ENCODE data around the gene BATF3.
"Not testable (repeated sequence)": the region's sequence is repeated elsewhere in the genome, so short reads cannot be mapped to it uniquely, and the experiment has no call there.

BATF3 gene, protein sequence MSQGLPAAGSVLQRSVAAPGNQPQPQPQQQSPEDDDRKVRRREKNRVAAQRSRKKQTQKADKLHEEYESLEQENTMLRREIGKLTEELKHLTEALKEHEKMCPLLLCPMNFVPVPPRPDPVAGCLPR

GRCh38 chr1:212699625-212700222 lies at the start of gene BATF3:
Gene BATF3 (minus strand): TSS chr1:212699840. CDS start chr1:212699762, 78 bp downstream.
- DNase-seq (ENCODE audit: low read depth in 2 of 2), result peak; percentile 46 to 47

DNA sequence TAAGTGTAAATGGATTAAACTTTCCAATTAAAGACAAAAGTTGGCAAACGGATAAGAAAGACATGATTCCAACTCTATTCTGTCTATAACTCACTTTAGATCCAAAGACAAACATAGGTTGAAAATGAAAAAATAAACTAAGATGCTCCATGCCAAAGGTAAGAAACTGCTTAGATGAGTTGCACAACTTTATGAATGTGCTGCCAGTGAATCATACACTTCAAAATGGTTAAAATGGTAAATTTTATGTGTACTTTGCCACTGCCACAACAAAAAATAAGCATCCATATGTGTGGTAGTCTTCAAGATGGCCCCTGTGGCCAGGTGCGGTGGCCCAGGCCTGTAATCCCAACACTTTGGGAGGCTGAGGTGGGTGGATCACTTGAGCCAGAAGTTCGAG lies 46.9 kb upstream of the BATF3 start:
- DNase-seq (ENCODE audit: low read depth in 2 of 2), result no peak

DNA sequence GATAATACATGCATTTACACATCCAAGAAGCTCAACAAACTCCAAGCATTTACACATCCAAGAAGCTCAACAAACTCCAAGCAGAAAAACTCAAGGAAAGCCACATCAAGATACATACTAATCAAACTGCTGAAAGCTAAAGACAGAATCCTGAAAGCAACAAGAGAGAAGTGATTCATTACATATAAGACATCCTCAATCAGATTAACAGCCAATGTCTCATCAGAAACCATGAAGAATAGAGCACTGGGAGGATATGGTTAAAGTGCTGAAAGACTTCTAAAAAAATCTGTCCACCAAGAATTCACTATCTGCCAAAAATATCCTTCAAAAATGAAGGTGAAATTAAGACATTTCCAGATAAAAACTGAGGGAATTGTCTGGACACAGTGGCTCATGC lies 45.7 kb upstream of the BATF3 start:
- no peak for DNase-seq (ENCODE audit: low read depth in 2 of 2)

GRCh38 chr1:212743901-212744475 lies 44.3 kb upstream of the BATF3 start:
- no peak for DNase-seq (ENCODE audit: low read depth in 2 of 2)

GRCh38 chr1:212738330-212738729 lies 38.7 kb upstream of the BATF3 start:
- no peak for DNase-seq (ENCODE audit: low read depth in 2 of 2)

DNA sequence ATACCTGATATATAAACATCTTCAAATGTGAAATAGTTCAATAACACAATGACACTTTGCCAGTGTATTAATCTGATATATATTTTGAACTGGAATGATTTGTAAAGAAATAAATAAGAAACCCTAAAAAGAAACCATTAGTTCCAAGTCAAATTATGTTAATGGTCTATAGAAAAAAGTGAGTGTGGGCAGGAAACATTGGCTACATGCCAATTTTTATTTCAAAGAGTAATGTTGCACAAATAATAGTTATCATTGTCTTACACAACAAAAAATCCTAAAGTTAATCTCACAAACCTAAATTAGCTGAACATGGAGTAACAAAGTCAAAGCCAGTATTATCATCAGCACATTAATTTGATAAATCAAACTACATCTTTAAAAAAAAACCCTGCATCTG lies 37.9 kb upstream of the BATF3 start:
- DNase-seq (ENCODE audit: low read depth in 2 of 2), result no peak

- DNase-seq (ENCODE audit: low read depth in 2 of 2), result no peak
Measured at GRCh38 chr1:212733109-212733508, 33.5 kb upstream of the BATF3 start.

DNA sequence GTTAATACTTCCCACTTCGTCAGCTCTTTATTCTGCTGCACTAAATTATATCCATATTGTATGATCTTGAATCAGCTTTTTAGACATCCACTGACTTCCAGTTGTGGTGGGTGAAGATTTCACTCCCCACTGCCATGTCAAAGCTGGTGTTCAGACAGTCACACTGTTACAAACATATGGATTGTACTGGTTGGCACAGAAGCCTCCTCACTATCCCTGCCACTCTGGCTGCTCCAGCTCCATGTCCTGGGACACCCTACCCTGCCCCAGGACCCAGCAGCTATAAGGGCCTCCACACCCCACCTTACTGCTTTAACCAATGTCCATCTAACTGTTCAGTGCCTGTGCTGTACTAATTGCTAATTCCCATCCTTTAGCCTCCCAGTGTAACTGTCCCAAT lies 32.0 kb upstream of the BATF3 start:
- no peak for DNase-seq (ENCODE audit: low read depth in 2 of 2)

GRCh38 chr1:212728606-212729005 lies 29.0 kb upstream of the BATF3 start:
- no peak for DNase-seq (ENCODE audit: low read depth in 2 of 2)

DNA sequence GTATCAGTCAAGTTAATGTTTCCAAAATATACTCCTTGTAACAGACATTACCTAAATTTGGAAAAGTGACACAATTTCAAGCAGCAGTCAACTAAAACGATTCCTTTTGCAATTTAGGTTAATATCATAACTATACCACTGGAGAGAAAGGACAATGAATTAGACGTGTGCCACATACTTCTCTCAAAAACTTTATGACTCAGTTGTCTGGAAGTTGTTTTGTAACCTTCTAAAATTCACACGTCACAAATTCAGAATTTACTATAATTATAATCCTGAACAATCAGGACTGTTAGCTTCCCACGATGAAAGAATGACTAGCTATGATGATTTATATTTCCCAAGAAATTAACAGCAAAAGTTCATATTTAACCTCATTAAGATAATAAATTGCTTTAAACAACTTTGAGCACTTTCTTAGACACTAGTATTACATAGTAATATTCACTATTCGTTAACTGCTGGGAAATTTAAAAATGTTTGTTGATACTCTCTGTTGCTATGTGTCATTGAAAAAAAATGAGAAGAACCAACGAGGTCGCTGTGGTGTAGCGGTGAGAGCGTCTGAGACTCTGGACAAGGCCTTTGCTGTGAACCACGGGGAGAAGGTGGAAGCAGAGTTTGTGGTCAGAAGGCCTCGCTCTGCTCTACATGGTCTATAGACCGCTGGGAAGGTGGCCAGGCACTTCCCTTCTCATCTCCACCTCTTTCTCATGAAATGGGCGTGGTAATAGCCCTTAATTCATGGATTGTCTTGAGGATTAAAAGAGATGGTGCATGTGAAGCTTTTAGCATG lies 27.9 kb upstream of the BATF3 start:
- no peak for DNase-seq (ENCODE audit: low read depth in 2 of 2)

DNA sequence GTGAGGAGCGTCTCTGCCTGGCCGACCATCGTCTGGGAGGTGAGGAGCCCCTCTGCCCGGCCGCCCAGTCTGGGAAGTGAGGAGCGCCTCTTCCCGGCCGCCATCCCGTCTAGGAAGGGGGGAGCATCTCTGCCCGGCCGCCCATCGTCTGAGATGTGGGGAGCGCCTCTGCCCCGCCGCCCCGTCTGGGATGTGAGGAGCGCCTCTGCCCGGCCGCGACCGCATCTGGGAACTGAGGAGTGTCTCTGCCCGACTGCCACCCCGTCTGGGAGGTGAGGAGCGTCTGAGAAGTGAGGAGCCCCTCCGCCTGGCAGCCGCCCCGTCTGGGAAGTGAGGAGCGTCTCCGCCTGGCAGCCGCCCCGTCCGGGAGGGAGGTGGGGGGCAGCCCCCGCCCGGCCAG lies 25.0 kb upstream of the BATF3 start:
- DNase-seq (ENCODE audit: low read depth in 2 of 2), result not testable (repeated sequence)

DNA sequence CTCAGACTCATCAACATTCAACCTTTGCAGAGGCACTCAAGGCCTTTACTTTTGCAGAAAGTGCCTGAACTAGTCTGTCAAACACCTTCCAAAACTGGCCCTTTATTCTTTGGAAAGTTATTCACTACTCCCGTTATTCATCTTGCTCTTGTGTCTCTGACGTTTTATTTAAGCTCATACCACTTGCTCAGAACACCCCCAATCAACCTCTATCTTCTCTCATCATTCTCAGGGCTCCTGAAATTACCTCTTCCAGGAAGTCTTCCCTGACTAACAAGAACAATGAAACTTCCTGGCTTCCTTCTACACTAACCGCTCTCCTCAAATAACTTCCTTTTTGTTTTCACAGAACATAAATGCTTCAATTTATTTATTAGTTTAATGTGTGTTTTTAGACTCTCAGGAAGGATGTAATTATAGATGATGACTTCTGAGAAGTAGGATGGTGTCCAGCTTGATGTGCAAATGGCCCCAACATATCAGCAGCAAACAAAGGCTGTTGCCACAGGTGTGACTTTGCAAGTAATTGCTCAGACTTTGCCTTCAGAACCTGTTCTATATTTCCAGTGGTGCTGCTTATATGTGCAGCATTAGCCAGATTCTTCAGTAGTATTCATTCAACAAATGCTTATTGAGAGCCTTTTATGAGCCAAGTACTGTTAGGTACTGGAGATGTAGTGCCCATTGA lies 22.8 kb upstream of the BATF3 start:
- no peak for DNase-seq (ENCODE audit: low read depth in 2 of 2)

DNA sequence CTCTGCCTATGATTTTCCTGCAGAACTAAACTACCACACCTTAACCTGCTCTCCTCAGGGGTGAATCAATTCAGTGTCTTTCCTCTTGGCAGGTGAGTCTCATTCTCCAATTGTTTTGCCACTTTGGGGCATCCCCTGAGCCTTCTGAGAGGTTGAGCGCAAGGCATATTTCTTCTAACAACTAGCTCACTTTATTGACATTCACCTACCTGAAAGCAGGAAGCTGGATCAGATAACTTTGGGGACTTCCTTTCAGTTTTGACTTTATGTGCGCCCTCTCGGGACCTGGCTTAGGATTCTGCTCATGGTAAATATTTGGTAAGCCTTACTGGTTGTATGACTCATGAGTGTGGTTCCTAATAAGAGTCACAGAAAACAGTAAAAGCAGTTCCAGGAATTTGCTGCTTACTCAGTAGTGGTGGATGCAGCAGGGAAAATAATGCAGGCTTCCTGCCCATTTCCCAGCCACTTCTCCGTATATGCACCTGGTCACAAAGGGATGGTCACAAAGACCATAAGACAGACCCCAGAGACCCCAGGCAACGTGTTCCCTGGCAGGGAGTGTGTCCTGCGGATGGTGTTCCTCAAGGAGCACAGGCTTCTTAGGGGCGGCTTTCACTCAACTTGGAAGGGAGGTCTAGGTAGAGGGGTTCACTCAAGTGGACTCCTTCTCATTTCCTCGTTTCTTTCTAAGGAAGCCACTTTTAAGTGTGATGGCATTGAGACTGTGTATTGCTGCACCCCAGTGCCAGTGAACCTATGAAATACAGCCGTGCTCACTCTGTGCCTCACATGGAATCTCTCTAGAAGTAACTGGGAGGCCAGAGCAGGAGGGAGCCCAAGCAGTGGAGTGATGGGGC lies 22.0 kb upstream of the BATF3 start:
- no peak for DNase-seq (ENCODE audit: low read depth in 2 of 2)

DNA sequence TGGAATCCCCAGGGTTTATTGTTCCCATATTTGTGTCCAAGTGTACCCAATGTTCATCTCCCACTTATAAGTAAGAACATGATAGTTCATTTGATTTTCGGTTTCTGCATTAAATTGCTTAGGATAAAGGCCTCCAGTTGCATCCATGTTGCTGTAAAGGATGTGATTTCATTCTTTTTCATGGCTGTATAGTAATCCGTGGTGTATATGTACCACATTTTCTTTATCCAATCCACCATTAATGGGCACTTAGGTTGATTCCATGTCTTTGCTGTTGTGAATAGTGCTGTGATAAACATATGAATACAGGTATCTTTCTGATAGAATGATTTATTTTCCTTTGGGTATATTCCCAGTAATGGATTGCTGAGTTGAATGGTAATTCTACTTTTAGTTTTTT lies 20.0 kb upstream of the BATF3 start:
- no peak for DNase-seq (ENCODE audit: low read depth in 2 of 2)

DNA sequence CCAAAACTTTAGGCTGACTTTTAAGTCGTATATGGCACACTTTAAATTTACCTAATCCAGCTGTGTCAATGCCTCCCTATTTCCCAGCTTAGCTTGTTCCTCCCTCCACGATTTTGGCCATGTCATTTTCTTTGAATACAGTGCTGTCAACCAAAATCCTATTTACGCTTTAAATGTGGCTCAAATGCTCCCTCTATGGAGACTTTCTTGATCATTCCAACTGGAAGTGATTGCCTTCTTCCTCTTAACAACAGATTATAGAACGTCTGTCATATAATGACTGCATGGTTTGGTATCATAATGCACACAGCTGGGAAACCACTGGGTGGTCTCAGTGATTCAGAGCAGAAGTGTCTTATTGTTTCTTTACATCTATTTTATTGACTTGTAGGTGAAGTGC lies 18.9 kb upstream of the BATF3 start:
- no peak for DNase-seq (ENCODE audit: low read depth in 2 of 2)

DNA sequence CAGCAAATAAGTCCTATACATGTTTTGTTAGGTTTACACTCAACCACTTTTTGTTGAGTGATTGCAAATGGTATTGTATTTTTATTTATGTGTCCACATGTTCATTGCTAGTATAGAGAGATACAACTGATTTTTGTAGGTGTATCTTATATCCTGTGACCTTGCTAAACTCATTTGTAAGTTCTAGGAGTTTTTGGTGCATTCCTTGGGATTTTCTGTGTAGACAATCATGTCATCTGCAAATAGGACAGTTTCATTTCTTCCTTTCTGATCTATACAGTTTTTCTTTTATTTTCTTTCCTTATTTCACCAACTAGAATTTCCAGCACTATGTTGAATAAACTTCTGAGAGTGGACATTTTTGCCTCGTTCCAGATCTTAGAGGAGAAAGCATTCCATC lies 16.5 kb upstream of the BATF3 start:
- DNase-seq (ENCODE audit: low read depth in 2 of 2), result no peak

DNA sequence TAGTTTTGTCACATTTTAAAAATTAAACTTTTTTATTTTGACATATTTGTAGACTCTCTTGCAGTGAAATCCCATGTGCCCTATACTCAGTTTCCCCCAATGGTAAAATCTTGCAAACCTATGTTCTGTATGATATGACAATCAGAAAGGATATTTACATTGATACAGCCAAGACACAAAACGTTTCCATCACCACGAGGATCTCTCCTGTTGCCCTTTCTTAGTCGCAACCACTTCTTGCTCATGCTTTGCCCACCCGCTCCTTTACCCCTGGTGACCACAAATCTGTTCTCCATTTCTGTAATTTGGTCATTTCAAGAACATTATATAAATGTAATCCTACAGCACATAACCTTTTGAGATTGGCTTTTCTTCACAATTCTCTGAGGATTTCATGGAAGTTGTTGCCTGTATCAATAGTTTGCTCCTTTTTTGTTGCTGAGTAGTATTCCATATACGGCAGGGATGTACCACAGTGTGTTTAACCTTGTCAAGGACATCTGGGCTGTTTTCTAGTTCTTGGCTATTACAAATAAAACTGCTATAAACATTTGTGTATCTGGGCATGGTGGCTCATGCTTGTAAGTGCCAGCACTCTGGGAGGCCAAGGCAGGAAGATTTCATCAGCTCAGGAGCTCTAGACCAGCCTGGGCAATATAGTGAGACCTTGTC lies 14.0 kb upstream of the BATF3 start:
- no peak for DNase-seq (ENCODE audit: low read depth in 2 of 2)

DNA sequence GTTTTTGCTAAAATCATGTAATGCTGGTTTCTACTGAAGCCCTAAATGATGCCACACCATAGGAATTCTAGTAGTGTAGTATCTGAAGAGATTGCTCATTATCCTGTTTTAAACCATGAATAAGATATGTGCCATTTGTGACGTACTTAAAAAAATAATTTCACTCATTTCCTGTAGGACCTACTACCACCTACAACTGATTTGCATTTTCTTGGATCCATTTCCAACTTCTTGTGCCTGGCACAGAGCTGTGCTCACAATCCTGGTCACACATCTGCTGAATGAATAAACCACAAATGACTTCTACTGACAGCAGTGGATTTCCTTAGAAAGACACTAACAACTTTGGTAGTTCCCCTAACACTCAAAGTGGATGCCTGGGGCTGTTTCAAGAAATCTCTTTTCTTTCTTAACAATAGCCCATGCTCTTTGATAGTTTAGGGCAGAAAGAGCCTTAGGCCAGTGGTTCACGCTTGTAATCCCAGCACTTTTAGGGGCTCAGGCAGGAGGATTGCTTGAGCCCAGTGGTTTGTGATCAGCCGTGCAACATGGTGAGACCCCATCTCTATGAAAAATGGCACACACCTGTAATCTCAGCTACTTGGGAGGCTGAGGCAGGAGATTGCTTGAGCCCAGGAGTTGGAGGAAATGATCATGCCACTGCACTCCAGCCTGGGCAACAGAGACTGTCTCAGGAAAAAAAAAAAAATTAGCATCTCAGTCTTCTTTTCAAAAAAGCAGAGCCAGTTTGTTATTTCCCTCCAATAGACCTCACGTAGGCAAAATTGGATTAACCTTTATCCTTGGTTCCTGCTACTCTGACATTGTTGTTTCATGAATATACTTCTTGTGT lies 13.0 kb upstream of the BATF3 start:
- DNase-seq (ENCODE audit: low read depth in 2 of 2), result no peak

DNA sequence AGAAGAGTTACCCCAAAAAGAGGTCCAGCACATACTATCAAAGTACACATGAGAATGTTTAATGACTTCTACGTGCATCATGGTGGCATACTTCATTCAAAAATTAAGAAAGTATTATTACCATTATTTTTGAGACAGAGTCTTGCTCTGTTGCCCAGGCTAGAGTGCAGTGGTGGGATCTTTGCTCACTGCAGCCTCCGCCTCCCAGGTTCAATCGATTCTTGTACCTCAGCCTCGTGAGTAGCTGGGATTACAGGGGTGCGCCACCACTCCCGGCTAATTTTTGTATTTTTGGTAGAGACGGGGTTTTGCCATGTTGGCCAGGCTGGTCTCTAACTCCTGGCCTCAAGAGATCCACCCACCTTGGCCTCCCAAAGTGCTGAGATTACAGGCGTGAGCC lies 12.3 kb upstream of the BATF3 start:
- not testable (repeated sequence) for DNase-seq (ENCODE audit: low read depth in 2 of 2)

- DNase-seq (ENCODE audit: low read depth in 2 of 2), result no peak
Measured at GRCh38 chr1:212710566-212710965, 10.9 kb upstream of the BATF3 start.

All from stimulated activated CD4-positive, alpha-beta T cell treated with anti-CD3 and anti-CD28 coated beads, Interleukin-15, amount 100 ng/mL, for 48 hours (primary cell).